HG03108 (cell line): ENCODE data around the gene PLN.

Source experiments
- ATAC-seq: cut with Tn5 transposase; IDR thresholded peaks from one replicate; pipeline ENCODE4 v1.9.1; 2021; ENCODE audit warnings: moderate library complexity; ENCODE audit not compliant: unreplicated experiment

The PLN gene

DNA sequence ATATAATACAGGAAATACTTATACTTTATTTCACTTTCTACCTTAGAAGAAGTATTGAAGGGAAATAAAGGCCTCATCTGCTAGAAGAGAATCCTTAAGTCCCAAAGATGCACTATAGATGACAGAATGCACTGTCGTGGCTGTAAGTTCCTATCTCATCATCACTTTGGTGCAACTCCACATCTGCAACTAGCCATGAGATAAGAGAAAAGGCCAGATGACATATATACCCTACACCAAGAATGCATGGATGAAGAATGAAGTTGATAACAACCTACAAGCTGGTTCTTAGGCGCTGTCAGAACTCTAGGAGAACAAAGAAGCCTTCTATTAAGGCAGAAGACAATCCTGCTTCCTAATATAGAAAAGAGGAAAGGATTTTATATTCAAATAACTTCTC lies 11.6 kb upstream of the PLN start:
- ATAC-seq, result no peak

DNA sequence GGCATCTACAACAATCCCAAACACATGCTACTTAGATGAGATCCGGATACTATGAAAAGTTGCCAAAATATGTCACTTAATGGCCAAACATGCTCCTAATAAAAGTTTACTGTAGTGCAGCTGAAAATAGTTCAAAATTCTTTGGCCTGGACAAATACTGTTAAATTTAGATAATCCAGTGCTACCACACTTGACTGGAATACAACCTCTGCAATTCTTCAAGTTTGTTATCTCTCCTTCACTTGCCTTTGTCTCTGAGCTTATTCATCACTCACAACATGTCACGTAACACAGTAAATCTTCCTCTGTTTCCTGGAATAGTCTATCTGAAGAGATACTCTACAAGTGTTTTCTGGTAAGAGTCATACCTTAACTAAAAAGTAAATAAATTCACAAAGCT lies 10.5 kb upstream of the PLN start:
- ATAC-seq, result no peak

DNA sequence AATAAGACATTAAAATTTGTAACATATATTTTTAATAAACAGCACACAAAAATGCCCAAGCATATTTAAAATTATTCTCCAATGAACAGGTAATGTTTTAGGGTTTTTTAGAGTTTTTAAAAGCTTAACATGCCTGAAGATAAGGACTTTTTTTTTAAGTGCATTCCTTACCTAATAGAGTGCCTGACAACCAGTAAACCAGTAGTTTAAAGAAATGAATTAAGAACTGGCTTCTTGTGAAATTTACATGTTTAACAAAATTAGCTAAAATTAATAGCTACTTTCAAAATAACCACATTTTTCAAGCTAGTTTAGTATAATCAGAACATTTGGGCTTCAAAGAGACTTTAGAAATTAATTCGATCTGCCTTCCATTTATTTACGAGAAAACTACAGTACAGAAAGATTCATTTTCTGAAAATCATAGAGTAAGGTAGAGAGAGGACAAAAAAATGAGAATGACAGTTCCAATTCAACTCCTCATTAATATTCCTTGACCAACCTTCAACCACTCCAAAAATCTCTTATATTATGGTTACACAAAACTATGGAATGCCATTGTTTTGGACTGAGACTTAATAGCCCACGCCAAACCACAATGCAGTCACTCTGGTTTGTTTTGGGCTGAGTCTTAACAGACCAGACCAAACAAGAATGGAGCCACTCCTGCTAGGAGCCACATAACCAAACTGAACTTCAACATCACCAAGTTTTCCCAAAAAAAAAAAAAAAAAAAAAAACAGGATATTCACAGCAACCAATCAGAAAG lies 5.7 kb upstream of the PLN start:
- no peak for ATAC-seq

DNA sequence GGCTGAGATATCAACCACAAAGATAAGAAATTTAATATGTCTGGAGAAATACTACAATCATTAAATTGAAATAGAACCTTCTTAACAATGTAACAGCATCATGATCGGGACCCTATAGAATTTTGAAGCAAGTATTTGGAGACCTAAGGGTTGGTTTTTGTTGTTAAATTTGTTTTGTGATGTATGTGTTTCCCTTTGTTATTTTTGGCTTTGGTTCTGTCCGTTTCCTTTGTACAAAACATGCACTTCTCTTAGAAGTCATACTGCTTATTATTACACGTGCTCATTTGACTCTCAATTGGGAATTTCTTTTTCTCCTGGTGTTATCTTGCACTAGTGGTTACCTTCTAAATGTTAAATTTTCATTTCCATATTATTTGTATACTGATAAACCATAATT lies 4.0 kb upstream of the PLN start:
- ATAC-seq, result no peak

DNA sequence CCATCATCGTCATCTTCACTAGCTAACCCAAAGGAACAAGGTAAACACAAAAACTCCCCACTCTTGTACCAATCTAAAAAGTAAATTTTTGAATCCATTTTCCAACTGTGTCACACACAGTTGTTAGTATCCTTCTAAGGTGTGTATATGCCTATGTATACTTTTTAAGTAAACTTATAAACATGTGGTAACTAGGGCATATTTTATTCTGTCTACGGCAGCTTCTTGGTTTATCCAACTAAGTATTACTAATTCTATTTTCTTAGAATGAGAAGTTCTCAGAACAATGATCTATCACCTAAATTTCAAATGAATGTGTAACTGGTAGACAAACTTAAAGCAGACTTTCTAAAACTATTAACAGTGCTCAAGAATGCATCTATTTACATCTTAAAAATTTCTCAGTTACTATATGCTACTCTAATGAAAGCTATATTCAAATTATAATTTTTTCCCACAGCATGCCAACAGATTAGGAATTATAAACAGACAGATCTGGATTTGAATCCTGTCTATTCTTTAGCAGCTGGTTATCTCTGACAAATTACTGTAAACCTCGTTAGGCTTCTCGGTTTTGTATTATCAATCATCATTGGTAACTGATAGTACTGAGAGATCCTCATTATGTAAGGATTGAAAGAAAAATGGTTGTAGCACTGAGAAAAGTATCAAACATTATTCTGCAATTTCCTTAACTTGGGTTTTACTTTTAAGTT lies 1.8 kb upstream of the PLN start:
- no peak for ATAC-seq

DNA sequence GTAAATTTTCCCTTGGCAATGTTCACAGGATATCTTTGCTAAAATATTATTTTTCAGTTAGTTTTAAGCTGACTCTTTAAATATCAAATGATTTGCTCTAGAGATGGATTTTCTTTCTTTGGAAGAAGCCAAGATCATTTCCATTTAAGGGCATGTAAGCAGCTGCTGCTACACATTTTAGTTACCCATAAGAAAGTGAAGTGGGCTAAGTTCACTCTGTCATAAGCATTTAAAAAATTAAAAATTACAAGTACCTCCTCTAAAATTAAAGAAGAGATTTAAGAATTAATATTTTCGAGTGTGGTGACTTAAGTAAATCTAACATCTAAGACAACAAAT lies 1.2 kb upstream of the PLN start:
- ATAC-seq, result no peak

DNA sequence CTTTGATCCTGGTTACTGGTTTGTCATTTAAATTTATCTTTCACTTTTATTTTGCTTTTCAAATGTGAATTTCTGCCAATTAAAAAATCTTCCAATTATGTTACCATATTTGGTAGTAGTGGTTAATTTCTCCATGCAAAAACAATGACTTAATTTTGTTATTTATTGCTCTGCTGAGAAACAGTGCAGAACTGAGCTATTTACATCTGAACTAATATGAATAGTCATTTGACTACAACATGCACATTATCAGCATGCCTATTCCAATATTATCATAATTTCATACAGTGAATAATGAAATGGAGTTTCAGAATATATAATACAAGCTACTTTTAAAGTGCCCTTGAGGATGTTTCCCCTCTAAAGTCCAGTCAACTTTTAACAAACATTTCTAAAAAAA lies 517 bp downstream of the PLN start:
- ATAC-seq, result no peak

DNA sequence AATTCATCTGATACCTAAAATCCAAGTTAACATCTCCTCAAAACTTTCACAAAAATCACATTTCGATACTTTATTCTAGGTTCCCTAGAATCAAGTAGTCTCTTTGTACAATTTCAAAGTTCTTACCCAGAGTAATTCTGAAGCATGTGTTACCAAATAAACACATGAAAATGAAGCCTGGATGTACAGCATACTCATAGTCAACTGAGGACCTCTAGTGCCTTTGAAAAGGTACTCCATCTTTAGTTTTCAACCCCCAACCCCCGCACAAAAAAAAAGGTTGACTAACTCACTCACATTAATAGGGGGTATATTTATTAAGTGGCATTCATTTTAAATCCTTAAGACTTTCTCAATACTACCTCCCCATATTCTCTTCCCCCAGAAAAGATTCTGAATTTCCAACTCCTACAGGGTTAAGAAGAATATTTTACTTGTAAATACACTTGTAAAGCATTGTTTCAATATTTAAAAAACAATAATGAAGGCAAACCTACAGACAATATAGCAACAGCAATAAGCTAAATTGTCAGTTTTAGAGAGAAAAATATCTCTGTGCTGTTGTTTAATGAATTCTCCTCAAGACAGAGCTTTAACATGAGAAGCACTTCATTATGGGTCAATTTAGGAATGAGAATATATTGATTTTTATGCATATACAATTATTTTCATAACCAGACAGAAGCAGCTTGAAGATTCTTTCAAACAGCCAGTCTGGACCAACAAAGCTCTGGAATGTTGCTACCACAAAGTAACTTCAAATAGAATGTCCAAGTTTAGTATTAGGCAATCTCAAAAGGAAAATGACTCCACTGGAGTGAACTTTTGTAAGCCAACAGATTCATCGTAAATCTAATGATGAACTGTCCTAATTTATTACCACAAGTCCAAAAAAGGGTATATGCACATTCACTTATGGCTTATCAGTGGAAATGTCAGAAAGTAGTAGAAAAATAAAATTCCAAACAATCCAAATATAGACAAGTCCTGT lies 3.3 kb downstream of the PLN start:
- peak; percentile 76 for ATAC-seq

DNA sequence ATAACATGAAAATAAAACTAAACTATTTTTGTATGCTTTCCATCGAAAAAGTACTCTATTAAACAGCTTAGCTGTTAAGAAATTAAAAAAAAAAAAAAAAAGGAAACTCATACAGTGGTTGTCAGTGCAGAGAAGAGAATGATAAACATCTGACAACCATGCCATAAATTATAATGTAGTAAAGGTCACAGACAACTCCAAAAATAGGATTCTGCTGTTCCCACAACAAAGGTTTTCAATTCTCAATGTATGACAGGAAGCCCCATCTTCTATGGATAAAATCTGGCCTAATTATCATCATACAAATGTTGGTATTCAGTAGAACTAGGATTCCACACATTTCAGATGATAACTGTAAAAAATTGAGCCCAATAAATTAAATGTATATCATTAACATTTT lies 5.0 kb downstream of the PLN start:
- ATAC-seq, result no peak

DNA sequence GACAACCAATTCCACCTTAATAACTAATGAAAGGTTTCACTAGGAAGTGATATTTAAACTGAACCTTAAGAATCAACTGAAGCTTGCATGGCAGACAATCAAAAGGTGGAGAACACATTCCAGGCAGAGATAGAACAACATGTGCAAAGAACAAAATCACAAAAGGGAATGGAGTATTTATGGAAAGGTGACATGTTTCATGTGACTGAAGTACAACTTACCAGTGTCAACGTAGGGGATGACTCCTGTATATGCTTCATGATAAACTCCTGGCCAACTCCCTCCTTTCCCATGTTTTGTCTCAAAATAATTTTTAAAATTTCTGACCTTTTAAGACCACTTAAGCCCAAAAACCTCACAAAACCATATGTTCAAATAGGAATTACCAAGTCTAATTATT lies 6.6 kb downstream of the PLN start:
- no peak for ATAC-seq

DNA sequence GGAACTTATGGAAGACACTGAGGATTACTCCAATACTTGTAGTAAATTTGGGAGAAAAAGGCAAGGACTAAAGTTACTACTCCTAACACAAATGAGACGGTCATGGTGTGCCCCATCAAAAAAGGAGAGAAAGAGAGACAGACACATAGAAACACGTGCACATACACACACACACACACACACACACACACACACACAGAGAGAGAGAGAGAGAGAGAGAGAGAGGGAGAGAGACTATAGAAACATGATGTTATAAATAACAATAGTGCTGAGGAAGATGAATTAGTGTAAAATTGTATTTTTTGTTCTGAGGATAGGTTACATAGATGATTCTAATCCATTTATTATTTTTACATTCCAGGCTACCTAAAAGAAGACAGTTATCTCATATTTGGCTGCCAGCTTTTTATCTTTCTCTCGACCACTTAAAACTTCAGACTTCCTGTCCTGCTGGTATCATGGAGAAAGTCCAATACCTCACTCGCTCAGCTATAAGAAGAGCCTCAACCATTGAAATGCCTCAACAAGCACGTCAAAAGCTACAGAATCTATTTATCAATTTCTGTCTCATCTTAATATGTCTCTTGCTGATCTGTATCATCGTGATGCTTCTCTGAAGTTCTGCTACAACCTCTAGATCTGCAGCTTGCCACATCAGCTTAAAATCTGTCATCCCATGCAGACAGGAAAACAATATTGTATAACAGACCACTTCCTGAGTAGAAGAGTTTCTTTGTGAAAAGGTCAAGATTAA lies 10.5 kb downstream of the PLN start:
- ATAC-seq, result peak; percentile 68

DNA sequence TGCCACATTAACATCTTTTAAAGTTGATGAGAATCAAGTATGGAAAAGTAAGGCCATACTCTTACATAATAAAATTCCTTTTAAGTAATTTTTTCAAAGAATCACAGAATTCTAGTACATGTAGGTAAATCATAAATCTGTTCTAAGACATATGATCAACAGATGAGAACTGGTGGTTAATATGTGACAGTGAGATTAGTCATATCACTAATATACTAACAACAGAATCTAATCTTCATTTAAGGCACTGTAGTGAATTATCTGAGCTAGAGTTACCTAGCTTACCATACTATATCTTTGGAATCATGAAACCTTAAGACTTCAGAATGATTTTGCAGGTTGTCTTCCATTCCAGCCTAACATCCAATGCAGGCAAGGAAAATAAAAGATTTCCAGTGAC lies 11.6 kb downstream of the PLN start:
- ATAC-seq, result peak; percentile 69

DNA sequence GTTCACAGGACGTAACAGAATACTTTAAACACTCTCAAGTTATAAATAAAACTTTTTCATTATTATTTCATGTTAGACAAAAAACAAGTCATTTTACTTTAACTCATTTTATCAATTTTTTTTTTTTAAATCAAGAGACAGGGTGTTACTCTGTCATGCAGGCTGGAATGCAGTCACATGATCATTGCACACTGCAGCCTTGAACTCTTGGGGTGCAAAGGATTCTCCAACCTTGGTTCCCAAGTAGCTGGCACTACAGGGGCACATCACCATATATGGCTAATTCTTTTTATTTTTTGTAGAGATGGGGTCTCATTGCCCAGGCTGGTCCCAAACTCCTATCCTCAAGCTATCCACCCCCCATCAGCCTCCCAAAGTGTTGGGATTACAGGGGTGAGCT lies 14.2 kb downstream of the PLN start:
- no peak for ATAC-seq

DNA sequence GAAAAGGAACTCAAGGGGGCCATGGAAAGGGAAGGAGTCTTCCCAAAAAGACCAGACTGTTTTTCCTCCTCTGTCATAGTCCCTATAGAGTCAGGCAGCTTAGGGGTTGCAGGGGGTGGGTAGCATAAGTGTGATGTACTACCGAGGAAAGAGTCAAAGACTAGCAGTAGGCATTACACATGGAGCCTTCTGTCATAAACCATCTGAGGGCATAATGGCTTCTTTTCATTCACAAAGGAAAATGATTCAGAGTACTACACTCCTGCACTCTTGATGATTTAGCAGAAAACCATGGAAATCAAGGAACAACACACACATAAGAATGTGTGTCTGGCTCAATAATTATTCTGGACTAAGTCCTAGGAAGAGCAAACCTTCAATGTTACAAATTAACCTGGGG lies 14.9 kb downstream of the PLN start:
- no peak for ATAC-seq

DNA sequence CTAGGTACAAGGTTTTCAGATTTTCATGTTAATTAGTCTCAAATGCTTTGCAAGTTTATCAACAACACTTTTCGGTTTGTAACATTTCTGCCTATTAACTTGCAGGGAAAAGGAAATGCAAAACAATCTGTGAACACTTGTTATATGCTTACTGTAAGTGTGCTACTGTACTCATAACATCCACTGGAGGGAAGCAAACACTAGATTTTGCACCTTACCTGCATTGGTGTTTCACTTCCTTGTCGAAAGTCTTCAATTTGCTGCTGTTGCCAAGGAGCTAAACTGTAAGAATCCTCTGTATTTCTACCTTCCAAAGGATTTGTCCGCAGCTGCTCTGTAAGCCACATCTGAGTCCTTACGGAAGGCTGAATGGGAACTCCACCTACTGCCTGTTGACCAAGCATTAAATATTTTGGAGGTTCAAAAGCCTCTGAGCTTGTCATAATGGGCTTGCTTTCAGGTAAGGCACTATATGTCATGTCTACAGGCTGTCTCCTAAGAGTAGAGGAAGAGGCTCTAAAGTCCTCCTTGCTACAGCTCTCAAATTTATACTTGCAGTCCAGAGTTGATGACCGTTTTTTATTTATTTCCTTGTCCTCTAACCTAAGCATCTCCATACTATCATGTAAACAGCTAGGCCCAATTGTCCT lies 17.3 kb downstream of the PLN start:
- ATAC-seq, result peak; percentile 98

DNA sequence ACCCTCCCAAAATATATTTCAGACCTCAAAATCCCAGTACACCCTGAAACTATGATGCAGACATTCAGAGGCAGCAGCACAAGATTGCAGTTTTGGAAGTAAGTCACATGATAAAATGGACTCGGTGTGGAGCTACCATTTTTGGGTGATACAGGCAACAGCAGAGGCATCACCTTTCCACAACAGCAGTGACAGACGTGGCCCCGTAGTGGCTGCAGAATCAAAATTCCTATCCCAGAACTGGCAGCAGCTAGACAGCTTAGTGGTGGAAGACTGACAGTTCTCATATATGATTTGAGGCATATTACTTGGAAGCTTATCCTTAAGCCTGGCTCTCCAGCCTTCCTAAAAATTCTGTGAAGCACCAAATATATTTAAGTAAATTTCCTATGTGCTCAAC lies 19.9 kb downstream of the PLN start:
- ATAC-seq, result no peak

DNA sequence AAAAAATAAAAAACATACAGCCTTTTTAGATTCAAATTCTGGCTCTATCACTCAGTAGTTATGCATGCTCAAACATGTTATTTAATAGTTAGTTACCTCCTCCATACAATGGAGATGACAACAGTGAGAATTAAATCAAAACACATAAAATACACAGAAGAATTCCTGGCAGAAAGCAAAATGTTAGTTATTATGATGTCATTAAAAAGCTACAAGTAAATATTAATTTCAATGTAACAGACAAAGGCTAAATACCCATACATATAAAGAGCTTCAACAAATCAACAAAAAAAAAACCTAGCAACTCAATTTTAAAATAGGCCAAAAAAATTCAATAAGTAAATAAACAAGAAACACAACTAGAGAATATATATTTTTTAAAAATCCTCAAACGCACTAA lies 21.4 kb downstream of the PLN start:
- ATAC-seq, result no peak

DNA sequence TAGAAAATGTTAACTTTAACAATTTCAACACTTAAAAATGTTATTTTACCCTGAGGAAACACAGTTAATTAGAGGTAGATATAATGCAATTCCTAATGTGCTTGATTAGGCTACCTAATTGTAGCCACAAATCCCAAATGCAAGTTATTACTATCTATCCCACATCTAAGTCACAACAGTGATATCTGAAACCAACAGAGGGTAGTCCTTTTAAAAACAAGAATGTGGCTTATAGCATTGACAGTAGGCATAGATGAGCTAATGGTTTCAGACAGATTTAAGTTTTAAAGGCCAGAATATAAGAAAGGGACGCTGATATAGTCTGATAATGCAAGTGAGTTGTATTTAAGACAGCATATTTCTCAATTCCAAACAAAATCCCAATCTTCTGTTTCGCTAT lies 23.0 kb downstream of the PLN start:
- ATAC-seq, result no peak

DNA sequence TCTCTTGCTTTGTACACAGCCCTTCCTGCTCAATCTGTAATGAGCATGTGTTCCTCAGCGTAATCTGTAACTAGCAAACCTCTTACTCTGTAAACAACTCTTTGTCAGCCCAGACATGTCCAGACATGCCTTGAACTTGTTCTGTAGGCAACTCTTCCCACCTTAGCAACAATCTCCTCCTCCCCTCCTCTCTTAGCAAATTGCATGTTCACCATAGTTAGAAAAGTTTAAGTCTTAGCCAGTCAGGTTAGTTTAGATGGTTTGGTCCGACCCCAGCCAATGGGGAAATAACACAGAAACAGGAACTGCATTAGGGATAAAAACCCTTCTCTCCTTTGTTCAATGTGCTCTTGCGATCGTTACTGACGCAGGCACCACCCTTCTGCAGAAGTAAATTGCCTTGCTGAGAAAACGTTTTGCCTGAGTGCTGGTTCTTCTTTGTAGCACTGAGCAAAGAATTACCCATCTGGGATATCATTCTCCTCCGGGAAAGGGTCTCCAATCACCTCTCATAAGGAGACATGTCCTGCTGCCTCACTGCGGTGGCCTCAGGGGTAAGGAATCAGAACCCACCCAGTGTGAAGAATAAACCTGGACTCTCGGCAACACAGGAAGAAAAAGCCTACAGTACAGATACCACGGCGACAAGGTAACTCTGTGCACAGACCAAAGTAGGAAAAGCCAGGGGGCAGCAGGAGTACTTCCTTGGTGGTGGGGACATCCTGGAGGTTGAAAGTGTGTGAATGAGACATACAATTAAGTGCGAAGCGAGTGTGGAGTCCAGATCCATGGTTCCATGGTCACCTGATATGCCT lies 26.2 kb downstream of the PLN start:
- no peak for ATAC-seq

DNA sequence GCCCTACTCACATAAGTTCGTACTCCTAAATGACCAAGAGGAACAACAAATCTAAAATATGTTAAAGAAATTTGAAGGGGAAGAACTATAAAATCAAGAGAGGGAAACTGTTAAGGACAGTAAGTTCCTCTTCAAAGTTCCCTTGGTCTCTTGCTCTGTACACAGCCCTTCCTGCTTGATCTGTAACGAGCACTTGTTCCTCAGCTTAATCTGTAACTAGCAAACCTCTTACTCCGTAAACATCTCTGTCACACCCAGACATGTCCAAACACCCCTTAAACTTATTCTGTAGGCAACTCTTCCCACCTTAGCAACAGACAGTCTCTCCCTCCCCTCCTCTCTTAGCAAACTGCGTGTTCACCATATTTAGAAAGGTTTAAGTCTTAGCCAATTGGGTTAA lies 29.9 kb downstream of the PLN start:
- no peak for ATAC-seq
